Activated T-helper 17 cell treated with anti-CD3 and anti-CD28 coated beads, Interleukin-2, amount 50 U/mL, for 72 hours (primary cell): ENCODE results near the gene PACS1. TPM values are rescaled to one million over a fixed set of nuclear protein-coding genes. Genes with fewer than 3 reads are reported as not detected.

Experiments
- ATAC-seq: fragments of 150-1000 bp; cut with Tn5 transposase; replicated peaks from 2 replicates; pipeline ENCODE4 v1.10.0; 2021; ENCODE audit warnings: mild to moderate bottlenecking, moderate library complexity
- H3K27ac Mint-ChIP-seq: one replicate; pipeline ENCODE4 v1.8.0; 2022; ENCODE audit warnings: mixed read lengths
- H3K27me3 Mint-ChIP-seq: one replicate; pipeline ENCODE4 v1.8.0; 2022; ENCODE audit warnings: mixed read lengths
- H3K36me3 Mint-ChIP-seq: one replicate; pipeline ENCODE4 v1.8.0; 2022; ENCODE audit warnings: low read depth, mild to moderate bottlenecking, mixed read lengths
- H3K4me1 Mint-ChIP-seq: one replicate; pipeline ENCODE4 v1.8.0; 2022; ENCODE audit warnings: mixed read lengths
- H3K4me3 Mint-ChIP-seq: one replicate; pipeline ENCODE4 v1.8.0; 2022; ENCODE audit warnings: mild to moderate bottlenecking, mixed read lengths
- H3K9me3 Mint-ChIP-seq: one replicate; pipeline ENCODE4 v1.8.0; 2022; ENCODE audit warnings: mixed read lengths
- total RNA-seq, 2 donors: library from RNA; stranded (reverse); gene quantifications; one replicate each; pipeline ENCODE4 v1.2.3, GENCODE V29; 2022

The PACS1 gene
- total RNA-seq, 2 donors from 2014 or later, result 84.5 to 105 TPM

DNA sequence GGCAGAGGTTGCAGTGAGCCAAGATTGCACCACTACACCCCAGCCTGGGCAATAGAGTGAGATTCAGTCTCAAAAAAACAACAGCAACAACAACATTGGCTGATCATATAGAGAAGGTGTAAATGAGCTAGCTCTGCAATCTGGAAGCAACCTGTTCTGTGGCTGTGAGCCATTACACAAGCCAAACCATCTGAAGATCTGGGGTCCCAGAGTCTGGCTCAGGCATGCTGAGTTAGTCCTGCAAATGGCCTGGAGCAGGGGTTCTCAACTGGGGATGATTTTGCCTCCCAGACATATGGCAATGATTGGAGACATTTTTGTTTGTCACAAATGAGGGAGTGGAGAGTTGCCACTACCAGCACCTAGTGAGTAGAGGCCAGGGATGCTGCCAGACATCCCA is 156.0 kb downstream of the PACS1 start:
- H3K36me3 Mint-ChIP-seq, result peaks cover 81% of the 10 kb centered on the region
- H3K9me3 Mint-ChIP-seq, result no peaks in the 10 kb centered on the region
- peaks cover 12% of the 10 kb centered on the region for H3K4me1 Mint-ChIP-seq
- ATAC-seq, result no peak
- H3K4me3 Mint-ChIP-seq, result no peak overlapping the region
- H3K27ac Mint-ChIP-seq, result peak overlapping the region; percentile 81
- H3K27me3 Mint-ChIP-seq, result no peaks in the 10 kb centered on the region

DNA sequence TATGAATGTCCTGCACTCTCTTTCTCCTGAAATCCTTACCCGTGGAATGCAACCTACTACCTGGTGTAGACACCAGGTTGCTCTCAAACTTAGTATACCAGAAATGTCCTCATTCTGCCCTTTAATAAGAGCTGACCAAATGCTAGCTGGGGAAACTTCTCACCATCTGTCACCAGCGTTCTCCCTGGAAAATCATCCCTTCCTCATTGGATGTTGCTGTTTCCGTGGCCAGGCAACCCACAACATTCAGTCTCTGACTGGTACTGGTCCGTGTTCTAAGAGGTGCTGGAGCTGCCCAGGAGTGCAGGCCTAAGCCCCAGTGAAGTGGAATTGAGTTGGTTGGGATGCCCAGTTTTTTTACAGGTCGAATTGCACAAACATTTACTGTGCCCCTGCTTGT is 157.6 kb downstream of the PACS1 start:
- no peaks in the 10 kb centered on the region for H3K27me3 Mint-ChIP-seq
- H3K4me1 Mint-ChIP-seq, result peaks cover under 1% of the 10 kb centered on the region
- no peak overlapping the region for H3K4me3 Mint-ChIP-seq
- no peak overlapping the region for H3K27ac Mint-ChIP-seq
- ATAC-seq, result no peak
- peaks cover 83% of the 10 kb centered on the region for H3K36me3 Mint-ChIP-seq
- no peaks in the 10 kb centered on the region for H3K9me3 Mint-ChIP-seq

DNA sequence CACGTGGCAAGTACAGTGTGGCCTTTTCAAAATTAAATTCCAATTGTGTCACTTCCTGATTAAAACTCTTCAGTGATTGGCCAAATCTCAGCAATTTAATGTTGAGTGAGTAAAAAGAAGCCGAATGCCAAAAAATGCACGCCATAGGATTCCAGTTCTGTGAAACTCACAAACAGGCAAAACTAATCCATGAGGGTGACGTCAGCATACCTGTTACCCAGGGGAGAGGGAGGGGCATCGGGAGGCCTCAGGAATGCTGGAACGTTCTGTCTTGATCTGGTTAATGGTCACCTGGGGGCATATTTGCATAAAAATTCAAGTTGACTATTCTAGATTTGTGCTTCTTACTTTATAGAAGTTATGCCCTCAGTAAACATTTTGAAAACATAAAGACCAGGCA is 158.4 kb downstream of the PACS1 start:
- H3K9me3 Mint-ChIP-seq, result no peaks in the 10 kb centered on the region
- H3K4me1 Mint-ChIP-seq, result no peaks in the 10 kb centered on the region
- no peak for ATAC-seq
- H3K27me3 Mint-ChIP-seq, result no peaks in the 10 kb centered on the region
- no peak overlapping the region for H3K27ac Mint-ChIP-seq
- H3K4me3 Mint-ChIP-seq, result no peak overlapping the region
- peaks cover 87% of the 10 kb centered on the region for H3K36me3 Mint-ChIP-seq

DNA sequence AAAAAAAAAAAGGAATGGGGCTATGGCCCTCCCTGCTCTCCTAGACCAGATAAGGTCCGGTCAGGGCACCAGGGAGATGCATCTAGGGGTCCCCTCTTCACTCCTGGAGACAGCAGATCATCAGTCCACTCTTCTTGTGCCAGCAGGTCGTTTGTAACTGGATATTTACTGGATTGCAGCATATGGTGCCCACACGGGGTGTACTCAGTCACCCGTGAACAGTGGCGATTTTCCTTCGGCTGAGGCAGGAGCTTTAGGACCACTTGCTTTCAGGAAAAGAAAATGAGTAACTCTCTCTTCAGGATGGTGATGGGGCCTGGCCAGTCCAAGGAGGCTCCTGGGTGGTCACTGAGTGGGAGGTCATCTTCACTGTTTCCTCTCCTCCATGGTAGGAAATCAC is 160.1 kb downstream of the PACS1 start:
- H3K4me1 Mint-ChIP-seq, result no peaks in the 10 kb centered on the region
- H3K36me3 Mint-ChIP-seq, result peaks cover 93% of the 10 kb centered on the region
- H3K27me3 Mint-ChIP-seq, result no peaks in the 10 kb centered on the region
- no peaks in the 10 kb centered on the region for H3K9me3 Mint-ChIP-seq
- H3K27ac Mint-ChIP-seq, result no peak overlapping the region
- H3K4me3 Mint-ChIP-seq, result no peak overlapping the region
- ATAC-seq, result no peak

DNA sequence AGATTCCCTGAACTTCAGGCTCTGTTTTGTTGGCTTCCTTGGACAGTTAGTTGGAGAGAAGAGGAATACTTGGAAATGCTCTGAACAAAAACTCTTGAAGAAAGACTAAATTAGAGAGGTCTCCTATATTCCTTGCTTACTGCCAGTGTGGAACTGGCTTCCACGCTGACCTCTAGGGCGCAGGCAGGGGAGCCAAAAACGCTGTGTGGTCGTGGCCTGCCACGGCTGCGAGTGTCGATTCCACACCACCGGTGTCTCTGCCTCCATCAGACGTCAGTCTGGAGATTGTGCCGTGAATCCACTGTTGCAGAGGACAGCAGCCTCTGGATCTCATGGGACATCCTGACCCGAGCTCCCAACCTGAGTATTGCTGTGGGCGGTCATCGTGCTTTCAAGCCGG is 160.9 kb downstream of the PACS1 start:
- no peaks in the 10 kb centered on the region for H3K4me1 Mint-ChIP-seq
- H3K36me3 Mint-ChIP-seq, result peaks cover 95% of the 10 kb centered on the region
- no peak for ATAC-seq
- no peaks in the 10 kb centered on the region for H3K9me3 Mint-ChIP-seq
- H3K4me3 Mint-ChIP-seq, result no peak overlapping the region
- no peak overlapping the region for H3K27ac Mint-ChIP-seq
- H3K27me3 Mint-ChIP-seq, result no peaks in the 10 kb centered on the region

DNA sequence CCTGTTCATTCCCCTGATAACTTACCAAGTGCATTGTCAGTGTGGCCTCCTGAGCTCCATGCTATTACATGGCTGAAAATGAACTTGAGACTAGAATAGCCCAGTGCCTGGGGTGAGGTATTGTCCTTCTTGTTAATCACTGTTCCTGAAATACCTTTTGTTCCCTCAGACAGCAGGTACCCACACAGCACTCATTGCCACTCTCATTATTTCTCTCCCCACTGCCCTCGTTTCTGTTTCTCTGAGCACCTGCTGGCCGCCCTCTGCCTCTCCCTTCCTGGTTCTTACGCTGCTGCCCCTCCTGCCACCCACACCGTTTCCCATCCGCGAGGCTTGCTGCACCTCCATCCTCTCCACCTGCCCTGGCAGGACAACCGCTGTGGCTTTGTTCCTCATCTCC is 161.5 kb downstream of the PACS1 start:
- H3K4me3 Mint-ChIP-seq, result no peak overlapping the region
- no peak for ATAC-seq
- no peaks in the 10 kb centered on the region for H3K27me3 Mint-ChIP-seq
- no peaks in the 10 kb centered on the region for H3K4me1 Mint-ChIP-seq
- peaks cover 96% of the 10 kb centered on the region for H3K36me3 Mint-ChIP-seq
- H3K27ac Mint-ChIP-seq, result peak overlapping the region; percentile 76
- H3K9me3 Mint-ChIP-seq, result no peaks in the 10 kb centered on the region

DNA sequence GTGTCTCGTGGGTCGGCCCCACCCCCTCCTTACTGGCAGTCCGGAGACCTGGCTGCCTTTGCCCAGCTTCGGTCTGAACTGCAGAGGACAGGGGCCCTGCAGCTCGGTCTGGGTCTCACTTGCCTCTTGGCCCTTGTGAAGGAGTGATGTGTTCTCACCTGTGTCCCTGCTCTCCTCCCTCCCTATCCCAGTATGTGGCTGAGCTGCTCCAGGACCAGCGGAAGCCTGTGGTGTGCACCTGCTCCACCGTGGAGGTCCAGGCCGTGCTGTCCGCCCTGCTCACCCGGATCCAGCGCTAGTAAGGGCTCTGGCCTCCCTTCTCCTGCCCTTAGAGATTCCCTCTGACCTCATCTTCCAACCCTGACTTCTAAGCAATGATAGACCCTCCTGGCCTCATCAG is 162.7 kb downstream of the PACS1 start:
- ATAC-seq, result no peak
- Mint-ChIP-seq H3K36me3 (peaks cover 94% of the 10 kb centered on the region), H3K9me3 (no peaks in the 10 kb centered on the region), H3K4me1 (no peaks in the 10 kb centered on the region), H3K27ac (peak overlapping the region; percentile 76), H3K27me3 (no peaks in the 10 kb centered on the region), H3K4me3 (no peak overlapping the region)

DNA sequence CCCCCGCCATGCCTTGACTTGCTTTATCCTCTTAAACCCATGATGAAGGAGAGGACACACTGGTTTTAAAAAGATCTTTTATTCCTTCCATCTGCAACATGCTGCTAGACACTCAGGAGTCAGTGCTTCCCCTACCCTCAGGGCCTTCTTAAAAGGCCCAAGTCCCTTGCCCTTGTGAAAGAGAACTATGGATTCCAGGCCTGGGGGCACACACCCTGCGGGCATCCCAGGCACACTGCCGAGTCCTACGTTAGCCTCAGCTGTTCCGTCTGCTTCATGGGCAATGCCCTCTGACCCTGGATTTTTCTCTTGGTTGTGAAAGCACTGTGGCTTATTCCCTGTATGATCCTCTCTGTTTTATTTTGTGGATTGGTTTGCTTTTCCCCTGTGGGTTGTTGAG is 163.2 kb downstream of the PACS1 start:
- H3K27me3 Mint-ChIP-seq, result no peaks in the 10 kb centered on the region
- no peak for ATAC-seq
- H3K4me1 Mint-ChIP-seq, result no peaks in the 10 kb centered on the region
- peaks cover 94% of the 10 kb centered on the region for H3K36me3 Mint-ChIP-seq
- no peak overlapping the region for H3K4me3 Mint-ChIP-seq
- peak overlapping the region; percentile 76 for H3K27ac Mint-ChIP-seq
- H3K9me3 Mint-ChIP-seq, result no peaks in the 10 kb centered on the region

DNA sequence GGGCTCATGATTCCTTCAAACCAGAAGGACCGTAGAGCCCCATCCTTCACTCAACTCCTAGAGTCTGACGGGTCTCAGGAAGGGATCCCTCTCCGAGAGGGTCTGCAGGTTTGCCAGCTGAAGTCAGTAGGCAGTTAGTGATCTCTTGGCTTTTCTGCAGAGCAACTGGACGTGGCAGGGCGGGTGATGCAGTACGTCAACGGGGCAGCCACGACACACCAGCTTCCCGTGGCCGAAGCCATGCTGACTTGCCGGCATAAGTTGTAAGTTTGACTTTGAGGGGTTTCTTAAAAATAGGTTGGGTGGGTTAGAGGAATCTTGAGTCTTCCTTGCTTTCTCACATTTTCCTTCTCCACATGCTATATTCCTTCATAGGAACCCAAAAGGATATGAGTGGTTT is 165.1 kb downstream of the PACS1 start:
- H3K27me3 Mint-ChIP-seq, result no peaks in the 10 kb centered on the region
- ATAC-seq, result no peak
- no peak overlapping the region for H3K4me3 Mint-ChIP-seq
- peaks cover 87% of the 10 kb centered on the region for H3K36me3 Mint-ChIP-seq
- H3K9me3 Mint-ChIP-seq, result no peaks in the 10 kb centered on the region
- no peaks in the 10 kb centered on the region for H3K4me1 Mint-ChIP-seq
- H3K27ac Mint-ChIP-seq, result peak overlapping the region; percentile 24

DNA sequence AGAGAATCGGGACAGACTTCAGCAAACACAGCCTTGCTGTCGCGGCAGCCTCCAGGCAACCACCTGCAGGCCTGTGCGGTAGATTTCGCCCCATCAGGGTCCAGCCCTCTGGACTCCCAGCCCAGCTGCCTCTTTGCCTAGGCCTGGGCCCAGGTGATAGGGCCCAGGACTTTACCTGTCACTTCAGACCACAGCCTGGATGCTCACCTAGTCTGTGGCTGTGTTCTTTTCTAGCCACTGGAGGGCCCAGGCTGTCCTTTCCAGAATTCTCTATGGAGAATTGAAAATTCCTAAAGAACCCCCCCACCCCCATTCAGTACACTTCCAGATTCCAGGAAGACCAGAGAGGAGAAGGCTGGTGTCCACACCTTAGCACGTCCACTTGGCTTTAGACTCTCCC is 167.8 kb downstream of the PACS1 start:
- Mint-ChIP-seq H3K27me3 (no peaks in the 10 kb centered on the region), H3K27ac (no peak overlapping the region), H3K9me3 (no peaks in the 10 kb centered on the region), H3K4me3 (no peak overlapping the region), H3K36me3 (peaks cover 82% of the 10 kb centered on the region), H3K4me1 (no peaks in the 10 kb centered on the region)
- no peak for ATAC-seq

DNA sequence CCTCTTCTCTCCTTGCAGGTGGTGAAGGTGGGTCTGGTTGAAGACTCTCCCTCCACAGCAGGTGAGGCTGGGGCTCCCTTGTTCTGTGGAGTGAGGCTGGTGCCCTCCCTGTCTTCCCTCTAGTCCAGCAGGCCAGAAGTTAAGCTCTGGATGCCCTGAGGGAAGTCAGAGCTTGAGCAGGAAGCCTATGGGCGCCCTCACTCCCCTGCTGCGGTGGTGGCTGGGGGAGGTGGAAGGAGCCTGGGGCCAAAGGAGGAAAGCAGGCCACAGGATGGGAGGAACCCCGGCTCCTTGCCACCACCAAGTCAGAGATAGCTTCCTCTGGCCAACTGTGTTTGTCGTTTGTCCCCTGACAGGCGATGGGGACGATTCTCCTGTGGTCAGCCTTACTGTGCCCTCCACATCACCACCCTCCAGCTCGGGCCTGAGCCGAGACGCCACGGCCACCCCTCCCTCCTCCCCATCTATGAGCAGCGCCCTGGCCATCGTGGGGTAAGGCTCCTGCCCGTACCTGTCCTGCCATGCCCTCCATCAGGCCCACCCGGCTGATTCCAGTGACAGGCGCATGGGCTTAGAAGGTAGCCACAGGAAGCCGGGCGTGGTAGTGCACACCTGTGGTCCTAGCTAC is 168.8 kb downstream of the PACS1 start:
- no peak for ATAC-seq
- Mint-ChIP-seq H3K27me3 (no peaks in the 10 kb centered on the region), H3K4me3 (no peak overlapping the region), H3K9me3 (no peaks in the 10 kb centered on the region), H3K36me3 (peaks cover 79% of the 10 kb centered on the region), H3K27ac (no peak overlapping the region), H3K4me1 (no peaks in the 10 kb centered on the region)

DNA sequence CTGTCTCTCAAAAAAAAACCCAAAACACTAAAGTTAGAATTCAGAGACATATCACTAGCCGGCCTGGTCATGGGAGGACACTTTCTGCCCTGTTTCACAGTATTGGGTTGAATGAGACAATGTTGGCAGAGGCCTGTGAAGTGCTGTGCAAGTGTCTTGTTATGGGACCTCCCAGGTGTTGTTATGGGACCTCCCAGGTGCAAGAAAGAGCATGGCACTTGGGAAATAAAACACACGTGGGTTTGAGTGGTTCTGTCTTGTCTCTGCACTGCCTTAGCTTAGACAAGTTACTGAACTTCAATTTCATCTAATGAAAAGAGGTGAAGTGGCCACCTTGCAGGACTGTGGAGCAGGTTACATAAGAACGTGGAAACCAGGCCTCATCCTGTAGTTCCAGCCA is 169.4 kb downstream of the PACS1 start:
- Mint-ChIP-seq H3K27ac (no peak overlapping the region), H3K4me1 (no peaks in the 10 kb centered on the region), H3K9me3 (no peaks in the 10 kb centered on the region), H3K4me3 (no peak overlapping the region), H3K36me3 (peaks cover 79% of the 10 kb centered on the region), H3K27me3 (no peaks in the 10 kb centered on the region)
- no peak for ATAC-seq

DNA sequence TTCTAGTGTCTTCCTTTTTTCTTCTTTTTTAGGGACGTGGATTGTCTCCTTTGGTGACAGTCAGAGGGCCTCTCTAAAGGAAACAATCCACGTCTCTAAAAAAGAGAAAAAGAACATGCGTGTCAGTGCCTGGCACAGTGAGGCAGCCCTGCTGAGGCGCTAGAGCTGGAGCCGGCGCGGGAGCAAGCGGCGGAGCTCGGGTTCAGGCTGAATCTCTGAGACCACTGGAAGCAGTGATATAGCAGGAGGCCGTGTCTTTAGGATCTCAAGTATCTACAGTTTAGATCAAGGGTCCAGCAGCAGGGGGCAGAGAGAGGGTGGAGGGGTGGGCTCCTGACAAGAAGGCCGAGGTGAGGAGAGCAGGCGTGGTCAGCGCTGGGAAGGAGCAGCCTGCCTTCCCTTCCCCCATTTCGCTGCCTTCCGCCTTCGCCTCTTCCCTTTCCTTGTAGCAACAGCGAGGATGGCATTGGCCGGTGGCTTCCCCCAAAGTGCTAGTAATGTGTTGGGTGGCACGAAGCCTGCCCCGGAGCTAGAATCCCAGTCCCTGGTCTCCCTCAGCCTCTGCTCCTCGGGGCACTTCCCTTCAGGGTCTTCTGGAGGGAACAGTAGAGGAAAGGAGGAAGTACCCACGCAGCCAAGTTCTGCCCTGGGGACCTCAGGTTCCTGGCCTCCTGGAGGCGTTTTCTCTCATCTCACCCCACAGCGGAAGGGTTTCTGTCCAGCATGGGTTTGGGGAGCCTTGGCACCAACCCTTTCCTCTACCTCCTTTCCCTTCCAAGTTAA is 170.1 kb downstream of the PACS1 start:
- no peaks in the 10 kb centered on the region for H3K4me1 Mint-ChIP-seq
- H3K9me3 Mint-ChIP-seq, result no peaks in the 10 kb centered on the region
- no peaks in the 10 kb centered on the region for H3K27me3 Mint-ChIP-seq
- no peak overlapping the region for H3K4me3 Mint-ChIP-seq
- ATAC-seq, result no peak
- H3K36me3 Mint-ChIP-seq, result peaks cover 76% of the 10 kb centered on the region
- H3K27ac Mint-ChIP-seq, result no peak overlapping the region

DNA sequence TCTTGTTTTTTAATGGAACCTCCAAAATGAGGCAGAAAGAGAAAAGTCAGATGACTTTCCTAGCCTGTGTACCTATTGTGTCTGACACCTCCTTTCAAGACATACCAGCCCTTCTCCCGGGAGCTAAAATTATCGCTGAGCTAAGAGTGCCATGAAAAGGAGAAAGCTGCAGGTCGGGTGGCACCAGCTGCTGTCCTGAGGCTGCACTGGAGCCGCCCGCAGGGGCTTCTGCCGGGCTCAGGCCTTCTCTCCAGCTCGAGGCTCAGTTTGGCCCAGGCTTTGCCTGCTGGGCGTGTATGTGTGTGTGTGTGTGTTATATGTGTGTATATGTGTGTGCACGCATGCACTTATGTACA is 170.7 kb downstream of the PACS1 start:
- Mint-ChIP-seq H3K36me3 (peaks cover 70% of the 10 kb centered on the region), H3K27me3 (no peaks in the 10 kb centered on the region), H3K9me3 (no peaks in the 10 kb centered on the region), H3K27ac (peak overlapping the region; percentile 68), H3K4me1 (no peaks in the 10 kb centered on the region), H3K4me3 (no peak overlapping the region)
- no peak for ATAC-seq

DNA sequence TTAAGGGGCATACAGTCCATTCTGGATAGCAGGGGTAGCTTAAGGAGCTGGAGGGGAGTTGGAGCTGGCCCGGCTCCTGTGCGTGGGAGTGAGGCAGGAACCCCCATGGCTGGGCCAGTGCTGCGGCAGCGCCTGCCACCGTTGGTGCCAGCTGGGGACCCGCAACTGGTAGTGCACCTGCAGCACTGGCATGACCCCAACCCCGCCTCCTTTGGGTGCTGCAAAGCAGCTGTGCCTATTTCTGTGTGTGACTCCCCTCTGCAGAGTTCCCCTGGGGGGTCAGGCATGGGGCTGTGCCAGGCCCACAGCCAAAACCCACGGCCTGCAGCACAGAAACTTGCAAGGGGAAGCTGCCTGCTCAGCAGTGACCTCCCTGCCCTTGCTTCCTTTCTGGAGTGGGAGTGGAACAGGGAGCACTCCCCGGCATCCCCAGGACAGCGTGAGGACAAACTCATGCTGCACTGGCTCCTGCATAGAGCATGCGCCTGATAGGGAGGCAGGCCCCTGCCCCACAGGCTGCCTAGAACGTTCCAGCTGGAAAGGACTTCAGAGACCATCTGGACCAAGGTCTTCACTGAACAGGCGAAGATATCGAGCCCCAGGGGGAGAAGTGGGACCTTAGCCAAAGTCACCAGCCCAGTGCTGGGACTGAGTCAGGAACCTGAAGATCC is 172.2 kb downstream of the PACS1 start:
- peaks cover 70% of the 10 kb centered on the region for H3K36me3 Mint-ChIP-seq
- no peaks in the 10 kb centered on the region for H3K27me3 Mint-ChIP-seq
- no peaks in the 10 kb centered on the region for H3K9me3 Mint-ChIP-seq
- no peak overlapping the region for H3K27ac Mint-ChIP-seq
- no peaks in the 10 kb centered on the region for H3K4me1 Mint-ChIP-seq
- ATAC-seq, result no peak
- H3K4me3 Mint-ChIP-seq, result no peak overlapping the region
